ENCODE measurements around the gene CPEB4.

DNA sequence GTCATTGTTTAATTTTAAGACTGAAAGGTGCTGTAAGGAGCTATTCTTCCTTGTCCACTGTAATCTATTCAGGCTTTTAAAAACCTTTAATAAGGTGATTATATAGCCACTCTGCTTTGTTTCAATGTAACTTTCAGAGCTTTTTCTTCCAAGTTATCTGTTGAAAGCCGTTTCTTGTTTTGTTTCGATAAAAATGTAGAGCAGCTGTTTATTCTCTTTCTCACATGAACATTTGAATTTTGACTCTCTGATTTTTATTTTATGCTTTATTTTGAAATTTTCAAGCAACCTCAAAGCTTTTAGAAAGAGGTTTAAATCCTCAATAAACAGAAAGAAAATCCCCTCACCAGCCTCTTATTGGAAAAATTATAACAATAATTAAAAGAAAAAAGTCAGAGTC, 47.2 kb downstream of the CPEB4 start:
- TF ChIP-seq CTCF (IDR thresholded peaks at IDR 0.05; ENCODE audit: insufficient read depth, low read length, poor library complexity, severe bottlenecking): no peak
- no peak for TF ChIP-seq EZH2phosphoT487 (conservative IDR thresholded peaks at IDR 0.05; ENCODE audit: low read length)

Data from SU-DHL-6 (cell line).